ENCODE results near the gene HK2.

Gene HK2

GRCh38 chr2:74916394-74916793 lies 82.5 kb downstream of the HK2 start:
- Histone ChIP-seq H3K9me3 (no peaks in the 10 kb centered on the region), H3K4me3 (no peak overlapping the region), H3K4me1 (no peaks in the 10 kb centered on the region), H3K27me3 (ENCODE audit: low read depth) (no peaks in the 10 kb centered on the region), H3K36me3 (replicated peaks) (no peaks in the 10 kb centered on the region)
- in situ Hi-C loops (cut with MboI; ENCODE audit: low sequenced_read_pairs): loop anchor here (10.0 to 25.0 kb wide), 3 partner anchors 321 to 688 kb away; no protein-coding TSS in a partner anchor
- no peak for DNase-seq (ENCODE audit: low spot score in 2 of 2)

- no peaks in the 10 kb centered on the region for H3K4me1 ChIP-seq
- in situ Hi-C loops (cut with MboI; ENCODE audit: low sequenced_read_pairs): loop anchor here (10.0 to 25.0 kb wide), 3 partner anchors 319 to 687 kb away; no protein-coding TSS in a partner anchor
- H3K9me3 ChIP-seq: no peaks in the 10 kb centered on the region
- H3K4me3 ChIP-seq: no peak overlapping the region
- no peak for DNase-seq (ENCODE audit: low spot score in 2 of 2)
- no peaks in the 10 kb centered on the region for H3K36me3 ChIP-seq (replicated peaks)
- no peaks in the 10 kb centered on the region for H3K27me3 ChIP-seq (ENCODE audit: low read depth)
These were observed 84.0 kb downstream of the HK2 start for GRCh38 chr2:74917702-74918619.

- Histone ChIP-seq H3K9me3 (no peaks in the 10 kb centered on the region), H3K4me1 (no peaks in the 10 kb centered on the region), H3K36me3 (replicated peaks) (no peaks in the 10 kb centered on the region), H3K4me3 (peak overlapping the region; percentile 36), H3K27me3 (ENCODE audit: low read depth) (no peaks in the 10 kb centered on the region)
- DNase-seq (ENCODE audit: low spot score in 2 of 2): peak; percentile 65 to 88
- in situ Hi-C loops (cut with MboI; ENCODE audit: low sequenced_read_pairs): loop anchor here (10.0 to 25.0 kb wide), 3 partner anchors 317 to 685 kb away; no protein-coding TSS in a partner anchor
These were observed 85.9 kb downstream of the HK2 start for GRCh38 chr2:74919827-74920226.

GRCh38 chr2:74921236-74921736 lies 87.4 kb downstream of the HK2 start:
- Histone ChIP-seq H3K36me3 (replicated peaks) (no peaks in the 10 kb centered on the region), H3K4me3 (no peak overlapping the region), H3K4me1 (peaks cover 8% of the 10 kb centered on the region), H3K27me3 (ENCODE audit: low read depth) (no peaks in the 10 kb centered on the region), H3K9me3 (no peaks in the 10 kb centered on the region)
- no peak for DNase-seq (ENCODE audit: low spot score in 2 of 2)
- in situ Hi-C loops (cut with MboI; ENCODE audit: low sequenced_read_pairs): loop anchor here (25.0 kb wide), 2 partner anchors 316 to 541 kb away; no protein-coding TSS in a partner anchor

GRCh38 chr2:74922592-74923227 lies 88.8 kb downstream of the HK2 start:
- H3K4me1 ChIP-seq: peaks cover 8% of the 10 kb centered on the region
- H3K4me3 ChIP-seq: no peak overlapping the region
- DNase-seq (ENCODE audit: low spot score in 2 of 2): no peak
- no peaks in the 10 kb centered on the region for H3K9me3 ChIP-seq
- no peaks in the 10 kb centered on the region for H3K27me3 ChIP-seq (ENCODE audit: low read depth)
- in situ Hi-C loops (cut with MboI; ENCODE audit: low sequenced_read_pairs): loop anchor here (25.0 kb wide), 2 partner anchors 315 to 540 kb away; no protein-coding TSS in a partner anchor
- no peaks in the 10 kb centered on the region for H3K36me3 ChIP-seq (replicated peaks)

- DNase-seq (ENCODE audit: low spot score in 2 of 2): no peak
These were observed 90.7 kb downstream of the HK2 start for GRCh38 chr2:74924463-74925265.

GRCh38 chr2:74925361-74925786 lies 91.4 kb downstream of the HK2 start:
- Histone ChIP-seq H3K27me3 (ENCODE audit: low read depth) (no peaks in the 10 kb centered on the region), H3K36me3 (replicated peaks) (no peaks in the 10 kb centered on the region), H3K9me3 (no peaks in the 10 kb centered on the region), H3K4me1 (peaks cover 8% of the 10 kb centered on the region), H3K4me3 (no peak overlapping the region)
- peak; percentile 23 to 51 for DNase-seq (ENCODE audit: low spot score in 2 of 2)
- in situ Hi-C loops (cut with MboI; ENCODE audit: low sequenced_read_pairs): no loop called here

More at GRCh38 chr2:74924463-74925265, 90.7 kb downstream of the HK2 start:
- Histone ChIP-seq H3K9me3 (no peaks in the 10 kb centered on the region), H3K36me3 (replicated peaks) (no peaks in the 10 kb centered on the region), H3K4me3 (no peak overlapping the region), H3K4me1 (peaks cover 8% of the 10 kb centered on the region), H3K27me3 (ENCODE audit: low read depth) (no peaks in the 10 kb centered on the region)
- in situ Hi-C loops (cut with MboI; ENCODE audit: low sequenced_read_pairs): loop anchor here (25.0 kb wide), 2 partner anchors 313 to 538 kb away; no protein-coding TSS in a partner anchor

- DNase-seq (ENCODE audit: low spot score in 2 of 2): no peak
- Histone ChIP-seq H3K4me3 (no peak overlapping the region), H3K9me3 (no peaks in the 10 kb centered on the region), H3K27me3 (ENCODE audit: low read depth) (no peaks in the 10 kb centered on the region), H3K36me3 (replicated peaks) (no peaks in the 10 kb centered on the region), H3K4me1 (peaks cover 8% of the 10 kb centered on the region)
- in situ Hi-C loops (cut with MboI; ENCODE audit: low sequenced_read_pairs): no loop called here
These were observed 93.7 kb downstream of the HK2 start for GRCh38 chr2:74927621-74928020.

- no peaks in the 10 kb centered on the region for H3K36me3 ChIP-seq (replicated peaks)
- H3K9me3 ChIP-seq: no peaks in the 10 kb centered on the region
- no peak overlapping the region for H3K4me3 ChIP-seq
- H3K27me3 ChIP-seq (ENCODE audit: low read depth): no peaks in the 10 kb centered on the region
- H3K4me1 ChIP-seq: peaks cover 6% of the 10 kb centered on the region; the same call in 1 of the 2 replicates
- in situ Hi-C loops (cut with MboI; ENCODE audit: low sequenced_read_pairs): no loop called here
- no peak for DNase-seq (ENCODE audit: low spot score in 2 of 2)
These were observed 97.0 kb downstream of the HK2 start for GRCh38 chr2:74930811-74931486.

- Histone ChIP-seq H3K9me3 (no peaks in the 10 kb centered on the region), H3K4me3 (no peak overlapping the region), H3K36me3 (replicated peaks) (no peaks in the 10 kb centered on the region), H3K27me3 (ENCODE audit: low read depth) (no peaks in the 10 kb centered on the region), H3K4me1 (peaks cover 6% of the 10 kb centered on the region; the same call in 1 of the 2 replicates)
- DNase-seq (ENCODE audit: low spot score in 2 of 2): no peak
- in situ Hi-C loops (cut with MboI; ENCODE audit: low sequenced_read_pairs): no loop called here
These were observed 98.0 kb downstream of the HK2 start for GRCh38 chr2:74931940-74932339.

- Histone ChIP-seq H3K9me3 (no peaks in the 10 kb centered on the region), H3K4me1 (peaks cover 6% of the 10 kb centered on the region; the same call in 1 of the 2 replicates), H3K4me3 (no peak overlapping the region), H3K27me3 (ENCODE audit: low read depth) (no peaks in the 10 kb centered on the region), H3K36me3 (replicated peaks) (0 out of 2 replicates have a peak, but pooled peaks cover 2% of the 10 kb centered on the region)
- no peak for DNase-seq (ENCODE audit: low spot score in 2 of 2)
- in situ Hi-C loops (cut with MboI; ENCODE audit: low sequenced_read_pairs): no loop called here
These were observed 102.1 kb downstream of the HK2 start for GRCh38 chr2:74935975-74936391.

- in situ Hi-C loops (cut with MboI; ENCODE audit: low sequenced_read_pairs): no loop called here
- no peak overlapping the region for H3K4me3 ChIP-seq
- no peaks in the 10 kb centered on the region for H3K27me3 ChIP-seq (ENCODE audit: low read depth)
- H3K9me3 ChIP-seq: no peaks in the 10 kb centered on the region
- DNase-seq (ENCODE audit: low spot score in 2 of 2): no peak
- peaks cover 6% of the 10 kb centered on the region; the same call in 1 of the 2 replicates for H3K4me1 ChIP-seq
- H3K36me3 ChIP-seq (replicated peaks): 0 out of 2 replicates have a peak, but pooled peaks cover 2% of the 10 kb centered on the region
These were observed 103.4 kb downstream of the HK2 start for GRCh38 chr2:74937221-74937880.
